MG63 (cell line): ENCODE measurements around the gene ALDH3A1. TPM values are rescaled to one million over a fixed set of nuclear protein-coding genes. Genes with fewer than 3 reads are reported as not detected.

Experiments used
- DNase-seq: peaks from one replicate; pipeline ENCODE4 v3.0.0-alpha.2; 2020
- H3K27me3 ChIP-seq: fragments of 250-450 bp; sonication (Bioruptor Pico); 2 replicates; pipeline ENCODE4 v1.5.1; 2020; ENCODE audit warnings: mild to moderate bottlenecking, moderate library complexity
- H3K36me3 ChIP-seq: fragments of 250-450 bp; sonication (Bioruptor Pico); 2 replicates; pipeline ENCODE4 v1.5.1; 2020; ENCODE audit warnings: mild to moderate bottlenecking, moderate library complexity
- H3K4me3 ChIP-seq: fragments of 250-450 bp; sonication (Bioruptor Pico); 2 replicates; pipeline ENCODE4 v1.5.1; 2020; ENCODE audit warnings: mild to moderate bottlenecking, moderate library complexity
- H3K9me3 ChIP-seq: fragments of 250-450 bp; sonication (Bioruptor Pico); 2 replicates; pipeline ENCODE4 v1.5.1; 2020; ENCODE audit warnings: mild to moderate bottlenecking, moderate library complexity
- total RNA-seq: library from RNA; depleted of rRNA; stranded (reverse); fragments of >200 nt; shearing (Covaris generic); gene quantifications from 2 replicates; pipeline ENCODE4 v1.2.3, GENCODE V29; 2014; ENCODE audit warnings: low replicate concordance

ALDH3A1 gene
- total RNA-seq, 1 experiment from 2014 or later: 395 TPM

GRCh38 chr17:19731626-19732025 is 16.5 kb downstream of the ALDH3A1 start:
- Histone ChIP-seq H3K9me3 (no peaks in the 10 kb centered on the region), H3K36me3 (no peaks in the 10 kb centered on the region), H3K27me3 (no peaks in the 10 kb centered on the region), H3K4me3 (no peak overlapping the region)
- no peak for DNase-seq

DNA sequence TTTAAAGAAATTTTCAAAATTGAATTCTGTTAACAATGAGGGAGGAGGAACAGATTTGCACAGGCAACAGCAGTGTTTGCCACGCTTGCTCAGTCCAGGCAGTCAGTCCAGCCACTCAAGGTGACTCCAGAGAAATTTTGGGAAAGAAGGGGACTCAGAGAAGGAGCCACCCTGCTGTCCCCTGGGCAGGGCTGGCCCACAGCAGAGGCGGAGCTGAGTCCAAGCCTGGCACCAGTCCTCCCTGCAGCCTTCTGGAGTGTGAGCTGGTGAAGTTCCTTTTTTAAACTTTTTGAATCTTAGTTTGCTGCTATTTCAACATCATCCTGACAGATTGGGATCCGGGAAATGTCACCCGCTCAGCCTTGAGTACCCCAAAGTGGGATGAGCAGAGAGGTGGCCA is 17.3 kb downstream of the ALDH3A1 start:
- H3K27me3 ChIP-seq: no peaks in the 10 kb centered on the region
- H3K9me3 ChIP-seq: no peaks in the 10 kb centered on the region
- DNase-seq: no peak
- H3K36me3 ChIP-seq: no peaks in the 10 kb centered on the region
- H3K4me3 ChIP-seq: no peak overlapping the region

- Histone ChIP-seq H3K27me3 (no peaks in the 10 kb centered on the region), H3K4me3 (no peak overlapping the region), H3K9me3 (no peaks in the 10 kb centered on the region), H3K36me3 (no peaks in the 10 kb centered on the region)
- DNase-seq: no peak
These were observed 18.2 kb downstream of the ALDH3A1 start for GRCh38 chr17:19729900-19730299.

DNA sequence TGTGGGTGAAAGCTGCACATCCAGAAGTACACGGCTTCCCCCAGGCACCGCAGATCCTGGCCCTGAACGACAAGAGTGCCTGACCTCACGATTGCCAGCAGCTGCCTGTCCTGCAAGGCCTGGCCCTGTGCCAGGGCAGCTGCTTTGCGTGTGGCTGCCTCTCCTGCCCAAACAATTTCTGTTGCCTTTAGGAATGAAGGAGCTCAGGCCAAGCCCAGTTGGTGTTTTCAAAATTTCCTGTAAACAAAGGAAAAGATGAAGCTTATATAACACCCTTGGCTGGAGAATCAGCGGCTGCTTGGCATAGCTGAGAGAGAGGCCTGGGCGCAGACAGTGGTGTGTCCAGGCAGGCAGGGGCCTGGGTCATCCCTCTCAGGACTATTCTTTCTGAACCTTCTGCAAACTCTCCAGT is 20.0 kb downstream of the ALDH3A1 start:
- Histone ChIP-seq H3K9me3 (no peaks in the 10 kb centered on the region), H3K27me3 (no peaks in the 10 kb centered on the region), H3K4me3 (no peak overlapping the region), H3K36me3 (no peaks in the 10 kb centered on the region)
- DNase-seq: peak; percentile 95

GRCh38 chr17:19727501-19728078 is 20.5 kb downstream of the ALDH3A1 start:
- Histone ChIP-seq H3K9me3 (no peaks in the 10 kb centered on the region), H3K4me3 (no peak overlapping the region), H3K36me3 (no peaks in the 10 kb centered on the region), H3K27me3 (no peaks in the 10 kb centered on the region)
- peak; percentile 76 for DNase-seq

- DNase-seq: peak; percentile 39
- Histone ChIP-seq H3K36me3 (no peaks in the 10 kb centered on the region), H3K9me3 (no peaks in the 10 kb centered on the region), H3K4me3 (no peak overlapping the region), H3K27me3 (no peaks in the 10 kb centered on the region)
These were observed 21.3 kb downstream of the ALDH3A1 start for GRCh38 chr17:19726631-19727376.

DNA sequence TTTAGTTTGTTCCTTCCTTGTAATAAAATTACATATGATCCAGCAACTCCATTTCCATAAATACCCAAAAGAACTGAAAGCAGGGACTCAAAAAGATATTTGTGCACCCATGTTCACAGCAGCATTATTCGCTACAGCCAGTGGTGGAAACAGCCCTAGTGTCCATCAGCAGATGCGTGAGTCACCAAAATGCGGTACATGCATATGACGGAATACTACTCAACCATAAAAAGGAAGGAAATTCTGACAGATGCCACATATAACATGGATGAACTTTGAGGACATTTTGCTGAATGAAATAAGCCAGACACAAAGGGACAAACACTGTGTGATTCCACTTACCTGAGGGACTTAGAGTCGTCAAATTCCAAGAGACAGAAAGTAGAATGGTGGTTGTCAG is 22.6 kb downstream of the ALDH3A1 start:
- no peak overlapping the region for H3K4me3 ChIP-seq
- no peaks in the 10 kb centered on the region for H3K27me3 ChIP-seq
- no peaks in the 10 kb centered on the region for H3K9me3 ChIP-seq
- no peak for DNase-seq
- H3K36me3 ChIP-seq: no peaks in the 10 kb centered on the region

- H3K4me3 ChIP-seq: no peak overlapping the region
- peak; percentile 93 for DNase-seq
These were observed 23.3 kb downstream of the ALDH3A1 start for GRCh38 chr17:19724501-19725420.

GRCh38 chr17:19723964-19724363 is 24.1 kb downstream of the ALDH3A1 start:
- peak; percentile 59 for DNase-seq
- Histone ChIP-seq H3K27me3 (no peaks in the 10 kb centered on the region), H3K9me3 (no peaks in the 10 kb centered on the region), H3K36me3 (no peaks in the 10 kb centered on the region), H3K4me3 (no peak overlapping the region)

More at GRCh38 chr17:19724501-19725420, 23.3 kb downstream of the ALDH3A1 start:
- H3K36me3 ChIP-seq: no peaks in the 10 kb centered on the region
- H3K27me3 ChIP-seq: no peaks in the 10 kb centered on the region
- H3K9me3 ChIP-seq: no peaks in the 10 kb centered on the region

DNA sequence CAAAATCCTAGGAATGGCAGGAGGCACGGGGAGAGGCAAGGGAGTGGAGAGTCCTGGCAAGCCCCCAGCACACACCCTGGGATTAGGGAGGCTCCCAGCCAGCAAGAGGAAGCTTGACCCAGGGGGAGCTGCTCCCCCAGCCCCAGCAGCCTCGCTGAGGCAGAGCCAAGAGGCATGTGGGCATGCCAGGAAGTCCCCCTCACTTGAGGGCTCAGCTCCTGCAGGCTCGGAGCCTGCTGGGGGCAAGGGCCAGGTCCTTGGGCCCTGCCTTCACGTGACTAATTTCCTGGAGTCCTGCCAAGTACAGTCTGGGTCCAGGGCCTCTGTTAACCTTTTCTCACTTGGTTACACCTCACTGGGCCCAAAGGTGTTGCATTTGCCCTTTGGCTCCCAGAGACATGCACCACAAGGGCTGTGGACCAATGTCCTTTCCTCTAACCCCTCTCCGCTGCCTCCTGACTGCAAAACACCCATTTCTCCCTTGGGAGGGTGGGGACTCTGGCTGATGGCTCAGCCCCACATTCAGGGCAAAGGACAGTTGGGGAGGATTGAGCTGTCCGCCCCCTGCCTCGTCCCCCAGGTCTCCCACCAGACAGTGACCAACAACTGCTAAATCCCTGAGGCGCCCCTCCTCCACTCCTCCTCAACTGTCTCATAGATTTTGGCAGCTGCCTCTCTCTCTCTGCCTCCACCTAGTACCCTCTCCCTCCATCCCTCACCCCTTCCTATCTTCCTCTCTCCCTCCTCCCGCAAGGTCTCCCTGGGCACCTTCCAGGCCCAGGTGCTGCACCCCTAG is 27.3 kb downstream of the ALDH3A1 start:
- no peaks in the 10 kb centered on the region for H3K9me3 ChIP-seq
- peak; percentile 81 for DNase-seq
- no peaks in the 10 kb centered on the region for H3K27me3 ChIP-seq
- no peaks in the 10 kb centered on the region for H3K36me3 ChIP-seq
- H3K4me3 ChIP-seq: no peak overlapping the region

- Histone ChIP-seq H3K4me3 (no peak overlapping the region), H3K36me3 (no peaks in the 10 kb centered on the region), H3K27me3 (no peaks in the 10 kb centered on the region), H3K9me3 (no peaks in the 10 kb centered on the region)
- no peak for DNase-seq
These were observed 28.0 kb downstream of the ALDH3A1 start for GRCh38 chr17:19720210-19720475.

- H3K9me3 ChIP-seq: no peaks in the 10 kb centered on the region
- no peaks in the 10 kb centered on the region for H3K36me3 ChIP-seq
- H3K4me3 ChIP-seq: no peak overlapping the region
- no peaks in the 10 kb centered on the region for H3K27me3 ChIP-seq
- no peak for DNase-seq
These were observed 28.5 kb downstream of the ALDH3A1 start for GRCh38 chr17:19719355-19720209.

DNA sequence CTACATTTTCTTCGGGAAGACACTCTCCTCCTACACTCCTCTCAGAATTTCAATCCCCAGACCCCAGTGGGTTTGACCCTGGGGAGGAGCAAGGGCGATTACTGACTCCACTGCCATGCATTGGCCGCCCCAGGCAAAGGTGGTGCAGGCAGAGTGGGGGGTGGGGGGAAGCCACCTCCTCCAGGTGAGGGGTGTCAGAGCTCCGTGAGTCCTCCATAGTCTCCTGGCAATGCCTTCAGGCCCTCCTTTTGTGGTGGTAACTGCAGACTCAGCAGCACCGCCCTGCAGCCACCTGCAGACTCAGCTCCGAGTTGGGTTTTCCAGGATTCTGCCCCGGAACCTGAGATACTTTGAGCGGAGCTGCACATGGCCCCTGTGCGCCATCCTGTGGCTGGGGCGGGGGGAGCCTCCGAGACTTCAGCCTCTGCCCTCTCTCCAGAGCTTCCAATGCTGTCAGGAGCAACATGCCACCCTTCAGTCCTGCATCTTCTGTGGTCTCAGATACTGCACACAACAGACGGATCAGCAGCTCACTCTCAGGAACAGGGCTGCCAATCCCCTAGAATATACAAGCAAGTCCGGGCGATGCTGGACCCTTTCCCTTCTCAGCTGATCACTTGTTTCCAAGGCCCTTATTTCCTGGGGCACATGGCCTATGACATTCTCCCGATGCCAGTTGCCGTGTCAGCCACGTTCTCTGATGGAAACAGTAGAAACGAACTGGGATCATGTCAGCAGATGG is 29.3 kb downstream of the ALDH3A1 start:
- Histone ChIP-seq H3K9me3 (no peaks in the 10 kb centered on the region), H3K27me3 (no peaks in the 10 kb centered on the region)
- DNase-seq: no peak

DNA sequence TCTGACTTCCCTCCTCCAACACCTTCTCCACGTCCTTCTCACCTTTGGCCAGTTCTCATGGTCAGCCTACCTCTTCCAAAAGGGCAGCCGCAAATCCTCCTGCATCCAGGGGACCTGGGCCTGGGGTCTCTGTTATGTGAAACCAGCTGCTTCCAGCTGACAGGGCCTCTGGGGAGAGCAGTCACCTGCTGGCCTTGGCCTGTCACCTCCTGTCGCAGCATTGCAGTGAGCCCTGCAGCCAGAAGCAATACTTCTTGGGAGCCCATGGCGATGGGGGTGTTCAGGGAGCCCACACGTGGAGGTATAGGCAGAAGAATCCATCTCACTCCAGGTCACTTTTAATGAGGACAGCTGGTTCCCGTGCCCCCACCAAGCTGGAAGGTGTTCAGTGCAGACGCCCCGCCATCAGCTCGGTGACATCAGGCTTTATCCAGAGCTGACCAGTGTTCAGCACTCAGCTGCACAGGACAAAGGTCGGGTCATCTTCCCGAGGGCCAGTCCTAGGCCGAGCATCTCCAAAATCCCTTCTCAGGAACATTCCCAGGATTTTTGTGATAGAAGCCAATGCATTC is 30.0 kb downstream of the ALDH3A1 start:
- no peak for DNase-seq
- Histone ChIP-seq H3K36me3 (no peaks in the 10 kb centered on the region), H3K4me3 (no peak overlapping the region), H3K27me3 (no peaks in the 10 kb centered on the region), H3K9me3 (no peaks in the 10 kb centered on the region)

More for the DNA sequence above, 29.3 kb downstream of the ALDH3A1 start:
- no peak overlapping the region for H3K4me3 ChIP-seq
- no peaks in the 10 kb centered on the region for H3K36me3 ChIP-seq

GRCh38 chr17:19717411-19717908 is 30.6 kb downstream of the ALDH3A1 start:
- no peak overlapping the region for H3K4me3 ChIP-seq
- DNase-seq: no peak
- H3K27me3 ChIP-seq: no peaks in the 10 kb centered on the region
- no peaks in the 10 kb centered on the region; the same call in 1 of the 2 replicates for H3K36me3 ChIP-seq
- H3K9me3 ChIP-seq: no peaks in the 10 kb centered on the region
